Nephron progenitor cell (in vitro differentiated cells): ENCODE measurements around the gene GNL3L.
"Not testable (repeated sequence)": the region's sequence is repeated elsewhere in the genome, so short reads cannot be mapped to it uniquely, and the experiment has no call there.

Experiments used
- DNase-seq: peaks from one replicate; pipeline ENCODE4 v3.0.0; 2021
- H3K27ac Mint-ChIP-seq: 2 replicates; pipeline ENCODE4 v1.8.0; 2021; ENCODE audit warnings: mild to moderate bottlenecking, moderate library complexity, mixed read lengths
- H3K27me3 Mint-ChIP-seq: 2 replicates; pipeline ENCODE4 v1.8.0; 2021; ENCODE audit warnings: mild to moderate bottlenecking, low read depth, mixed read lengths; ENCODE audit not compliant: poor library complexity
- H3K36me3 Mint-ChIP-seq: 2 replicates; pipeline ENCODE4 v1.8.0; 2021; ENCODE audit warnings: low read depth, mixed read lengths
- H3K4me1 Mint-ChIP-seq: 2 replicates; pipeline ENCODE4 v1.8.0; 2021; ENCODE audit warnings: mixed read lengths
- H3K4me3 Mint-ChIP-seq: 2 replicates; pipeline ENCODE4 v1.8.0; 2021; ENCODE audit warnings: mild to moderate bottlenecking, moderate library complexity, mixed read lengths
- H3K9me3 Mint-ChIP-seq: 2 replicates; pipeline ENCODE4 v1.8.0; 2021; ENCODE audit warnings: mild to moderate bottlenecking, moderate library complexity, mixed read lengths
- CTCF ChIP-seq: fragments of 200-600 bp; sonication (generic); IDR thresholded peaks from 2 replicates; pipeline ENCODE4 v1.5.0; 2021; ENCODE audit warnings: antibody characterized with exemption

Gene GNL3L

GRCh38 chrX:54550821-54551220 lies 20.8 kb downstream of the GNL3L start:
- Mint-ChIP-seq H3K9me3 (peaks cover 53% of the 10 kb centered on the region), H3K27me3 (peaks cover 2% of the 10 kb centered on the region), H3K4me3 (no peak overlapping the region)

DNA sequence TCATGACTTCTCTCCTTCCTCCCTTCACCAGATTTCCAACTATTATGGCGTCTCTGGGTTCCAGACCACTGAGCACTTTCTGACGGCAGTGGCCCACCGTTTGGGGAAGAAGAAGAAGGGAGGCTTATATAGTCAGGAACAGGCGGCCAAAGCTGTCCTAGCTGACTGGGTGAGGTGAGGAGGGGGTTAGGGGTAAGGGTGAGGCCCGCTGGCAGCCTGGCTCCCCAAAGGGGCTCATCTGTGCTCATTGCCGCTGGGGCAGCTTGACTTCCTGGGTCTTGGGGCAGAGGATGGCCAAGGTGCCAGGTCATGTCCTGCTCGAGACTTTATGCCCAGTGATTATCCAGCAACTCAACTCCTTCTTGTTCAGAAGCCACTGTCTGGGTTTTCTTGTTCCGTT lies 21.8 kb downstream of the GNL3L start:
- DNase-seq = no peak
- H3K9me3 Mint-ChIP-seq = peaks cover 63% of the 10 kb centered on the region
- H3K36me3 Mint-ChIP-seq = peaks cover 43% of the 10 kb centered on the region
- no peaks in the 10 kb centered on the region for H3K4me1 Mint-ChIP-seq
- no peak for TF ChIP-seq CTCF
- H3K4me3 Mint-ChIP-seq = no peak overlapping the region
- no peak overlapping the region for H3K27ac Mint-ChIP-seq
- peaks cover 2% of the 10 kb centered on the region for H3K27me3 Mint-ChIP-seq

More at GRCh38 chrX:54550821-54551220, 20.8 kb downstream of the GNL3L start:
- H3K27ac Mint-ChIP-seq = no peak overlapping the region
- H3K4me1 Mint-ChIP-seq = no peaks in the 10 kb centered on the region
- no peak for TF ChIP-seq CTCF
- no peak for DNase-seq
- peaks cover 38% of the 10 kb centered on the region for H3K36me3 Mint-ChIP-seq

GRCh38 chrX:54555006-54555405 lies 25.0 kb downstream of the GNL3L start:
- H3K27me3 Mint-ChIP-seq, H3K4me1 Mint-ChIP-seq, DNase-seq, H3K4me3 Mint-ChIP-seq, H3K27ac Mint-ChIP-seq: not testable (repeated sequence)
- peaks cover 34% of the 10 kb centered on the region for H3K36me3 Mint-ChIP-seq
- peaks cover 53% of the 10 kb centered on the region for H3K9me3 Mint-ChIP-seq

DNA sequence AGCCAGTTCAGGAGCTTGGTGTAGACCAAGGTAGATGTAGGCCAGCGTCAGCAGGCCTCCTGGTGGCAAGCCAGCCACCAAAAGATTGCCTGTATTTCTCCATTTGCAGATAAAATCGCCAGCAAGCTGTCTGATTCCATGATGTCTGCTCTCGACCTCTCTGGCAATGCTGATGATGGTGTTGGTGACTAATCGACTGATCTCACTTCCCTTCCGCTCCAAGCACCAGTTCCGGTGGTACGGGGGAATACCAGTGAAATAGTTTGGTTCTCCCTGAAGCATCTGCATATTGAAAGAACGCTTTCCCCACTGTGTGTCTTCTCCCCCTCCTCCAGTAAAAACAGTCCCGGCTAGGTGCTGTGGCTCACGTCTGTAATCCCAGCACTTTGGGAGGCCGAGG lies 30.4 kb downstream of the GNL3L start:
- Mint-ChIP-seq H3K27me3 (no peaks in the 10 kb centered on the region), H3K36me3 (peaks cover 56% of the 10 kb centered on the region), H3K27ac (no peak overlapping the region), H3K4me1 (no peaks in the 10 kb centered on the region), H3K9me3 (peaks cover 59% of the 10 kb centered on the region), H3K4me3 (no peak overlapping the region)
- DNase-seq = no peak
- TF ChIP-seq CTCF = no peak

DNA sequence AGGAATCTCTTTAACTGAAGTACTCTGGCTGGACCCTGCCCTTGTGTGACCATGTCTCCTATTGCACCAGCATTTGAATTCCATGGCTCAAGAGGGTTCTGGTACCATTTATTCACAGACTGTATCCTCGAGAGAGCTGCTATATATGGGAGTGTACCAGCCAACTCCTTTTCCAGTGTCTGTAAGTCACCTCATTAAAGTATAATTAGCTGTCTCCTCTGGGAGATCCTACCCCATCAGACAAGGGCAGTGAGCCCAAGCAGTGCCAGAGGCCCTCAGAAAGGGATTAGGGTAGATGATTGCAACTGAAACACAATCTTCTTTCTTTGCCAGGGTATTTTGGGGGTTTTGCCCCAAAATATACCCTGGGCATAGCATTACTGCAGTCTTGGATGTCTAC lies 31.6 kb downstream of the GNL3L start:
- no peak overlapping the region for H3K4me3 Mint-ChIP-seq
- no peak for DNase-seq
- no peak overlapping the region for H3K27ac Mint-ChIP-seq
- H3K4me1 Mint-ChIP-seq = no peaks in the 10 kb centered on the region
- TF ChIP-seq CTCF = no peak
- H3K9me3 Mint-ChIP-seq = peaks cover 58% of the 10 kb centered on the region
- H3K36me3 Mint-ChIP-seq = peaks cover 54% of the 10 kb centered on the region
- H3K27me3 Mint-ChIP-seq = no peaks in the 10 kb centered on the region

DNA sequence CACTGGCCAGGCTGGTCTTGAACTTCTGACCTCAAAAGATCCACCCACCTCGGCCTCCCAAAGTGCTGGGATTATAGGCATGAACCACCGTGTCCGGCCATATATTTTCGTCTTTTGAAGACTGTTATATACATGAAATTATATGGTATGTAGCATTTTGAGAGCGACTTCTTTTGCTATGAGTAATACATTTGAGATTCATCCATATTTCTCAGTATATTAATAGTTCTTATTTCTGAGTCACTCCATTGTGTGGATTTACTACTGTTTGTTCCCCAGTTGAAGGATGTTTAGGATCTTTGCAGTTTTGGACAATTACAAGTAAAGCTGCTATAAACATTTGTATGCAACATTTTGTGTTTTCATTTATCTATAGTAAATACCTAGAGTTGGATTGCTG lies 34.9 kb downstream of the GNL3L start:
- Mint-ChIP-seq H3K9me3 (peaks cover 58% of the 10 kb centered on the region), H3K4me1 (no peaks in the 10 kb centered on the region), H3K36me3 (peaks cover 67% of the 10 kb centered on the region), H3K4me3 (no peak overlapping the region), H3K27me3 (no peaks in the 10 kb centered on the region), H3K27ac (no peak overlapping the region)
- no peak for TF ChIP-seq CTCF
- no peak for DNase-seq
